Neural cell (in vitro differentiated cells): ENCODE data around the gene RIPPLY1. TPM values are rescaled to one million over a fixed set of nuclear protein-coding genes. Genes with fewer than 3 reads are reported as not detected.

Experiments
- H2AFZ ChIP-seq: fragments of 200-600, 300-800 bp; sonication (generic), shearing (Covaris generic); 2 replicates; pipeline ENCODE4 v1.6.0; 2014; ENCODE audit warnings: low read depth, mild to moderate bottlenecking, antibody characterized with exemption, low read length, moderate library complexity
- H3F3A ChIP-seq: fragments of 200-600 bp; shearing (Covaris generic); 2 replicates; pipeline ENCODE4 v1.6.1; 2016; ENCODE audit warnings: mild to moderate bottlenecking, moderate library complexity, mixed read lengths, antibody characterized with exemption, low read length; ENCODE audit not compliant: insufficient read depth, poor library complexity, severe bottlenecking
- H3K27ac ChIP-seq: fragments of 200-600, 300-800 bp; sonication (generic), shearing (Covaris generic); 2 replicates; pipeline ENCODE4 v1.5.1; 2014; ENCODE audit warnings: mild to moderate bottlenecking, low read length, moderate library complexity
- H3K27me3 ChIP-seq: fragments of 300-800, 200-600 bp; sonication (generic), shearing (Covaris generic); 2 replicates; pipeline ENCODE4 v1.6.0; 2014; ENCODE audit warnings: mild to moderate bottlenecking, low read depth, low read length, moderate library complexity; ENCODE audit not compliant: insufficient read depth
- H3K36me3 ChIP-seq: fragments of 300-800, 200-600 bp; sonication (generic), shearing (Covaris generic); 2 replicates; pipeline ENCODE4 v1.5.1; 2014; ENCODE audit warnings: mild to moderate bottlenecking, antibody characterized with exemption, low read length, moderate library complexity; ENCODE audit not compliant: insufficient read depth
- H3K4me2 ChIP-seq: fragments of 300-800, 200-600 bp; sonication (generic), shearing (Covaris generic); 2 replicates; pipeline ENCODE4 v1.6.0; 2014; ENCODE audit warnings: mild to moderate bottlenecking, low read length
- H3K4me3 ChIP-seq: fragments of 300-800, 200-600 bp; sonication (generic), shearing (Covaris generic); 2 replicates; pipeline ENCODE4 v1.5.1; 2014; ENCODE audit warnings: mild to moderate bottlenecking, low read length, moderate library complexity
- H3K79me2 ChIP-seq: fragments of 200-600 bp; shearing (Covaris generic); replicated peaks from 2 replicates; pipeline ENCODE4 v1.6.0; 2014; ENCODE audit warnings: mild to moderate bottlenecking, low read length, moderate library complexity; ENCODE audit not compliant: insufficient read depth
- H3K9ac ChIP-seq: fragments of 300-800, 200-600 bp; sonication (generic), shearing (Covaris generic); 2 replicates; pipeline ENCODE4 v1.6.1; 2016; ENCODE audit warnings: mild to moderate bottlenecking, low read length, mixed read lengths
- H3K9me2 ChIP-seq: fragments of 200-600 bp; shearing (Covaris generic); 2 replicates; pipeline ENCODE4 v1.6.1; 2016; ENCODE audit warnings: mild to moderate bottlenecking, low read length, mixed read lengths; ENCODE audit not compliant: insufficient read depth
- H3K9me3 ChIP-seq: fragments of 200-600, 300-800 bp; sonication (generic), shearing (Covaris generic); 2 replicates; pipeline ENCODE4 v1.6.1; 2016; ENCODE audit warnings: mild to moderate bottlenecking, mixed run types, low read length, moderate library complexity, mixed read lengths
- H4K20me1 ChIP-seq: fragments of 200-600 bp; shearing (Covaris generic); 2 replicates; pipeline ENCODE4 v1.6.1; 2016; ENCODE audit warnings: mild to moderate bottlenecking, mixed run types; ENCODE audit not compliant: insufficient read depth
- EP300 ChIP-seq: fragments of 450-650 bp; conservative IDR thresholded peaks from 2 replicates; pipeline ENCODE4 v1.6.1; 2014; ENCODE audit warnings: antibody characterized with exemption, mild to moderate bottlenecking, moderate library complexity; ENCODE audit not compliant: poor library complexity, severe bottlenecking
- EZH2 ChIP-seq: fragments of 200-600, 300-800 bp; shearing (Covaris generic), sonication (generic); IDR thresholded peaks from 2 replicates; pipeline ENCODE4 v1.6.1; 2014; ENCODE audit warnings: antibody characterized with exemption, low read length, borderline replicate concordance, mild to moderate bottlenecking; ENCODE audit not compliant: insufficient read depth, poor library complexity, severe bottlenecking
- MXI1 ChIP-seq: fragments of 450-650 bp; conservative IDR thresholded peaks from 2 replicates; pipeline ENCODE4 v1.6.1; 2014; ENCODE audit warnings: antibody characterized with exemption, mild to moderate bottlenecking; ENCODE audit not compliant: poor library complexity, severe bottlenecking
- POLR2AphosphoS5 ChIP-seq: IDR thresholded peaks from 2 replicates; pipeline ENCODE4 v1.6.1; 2012
- RAD21 ChIP-seq: fragments of 450-650 bp; conservative IDR thresholded peaks from 2 replicates; pipeline ENCODE4 v1.6.1; 2014; ENCODE audit warnings: antibody characterized with exemption, mild to moderate bottlenecking, moderate library complexity
- SMC3 ChIP-seq: fragments of 450-650 bp; conservative IDR thresholded peaks from 2 replicates; pipeline ENCODE4 v1.6.1; 2014; ENCODE audit warnings: antibody characterized with exemption, mild to moderate bottlenecking, moderate library complexity; ENCODE audit not compliant: poor library complexity
- TAF1 ChIP-seq: IDR thresholded peaks from 2 replicates; pipeline ENCODE4 v1.6.1; 2012; ENCODE audit warnings: low read depth
- polyA plus RNA-seq: library from polyadenylated mRNA; depleted of rRNA; stranded (reverse); fragments of >200 nt; gene quantifications from 2 replicates; pipeline ENCODE4 v1.2.3, GENCODE V29; 2014
- TF ChIP-seq, protein P1 (sequence below): IDR thresholded peaks from 2 replicates; pipeline ENCODE4 v1.6.1; 2012; ENCODE audit warnings: borderline replicate concordance
- TF ChIP-seq, protein P2 (sequence below): fragments of 450-650 bp; IDR thresholded peaks from 2 replicates; pipeline ENCODE4 v1.5.1; 2014; ENCODE audit warnings: antibody characterized with exemption, mild to moderate bottlenecking, moderate library complexity; ENCODE audit not compliant: poor library complexity, severe bottlenecking

RIPPLY1 gene
- polyA plus RNA-seq, 1 donor from 2014 or later, result 0.57 TPM

DNA sequence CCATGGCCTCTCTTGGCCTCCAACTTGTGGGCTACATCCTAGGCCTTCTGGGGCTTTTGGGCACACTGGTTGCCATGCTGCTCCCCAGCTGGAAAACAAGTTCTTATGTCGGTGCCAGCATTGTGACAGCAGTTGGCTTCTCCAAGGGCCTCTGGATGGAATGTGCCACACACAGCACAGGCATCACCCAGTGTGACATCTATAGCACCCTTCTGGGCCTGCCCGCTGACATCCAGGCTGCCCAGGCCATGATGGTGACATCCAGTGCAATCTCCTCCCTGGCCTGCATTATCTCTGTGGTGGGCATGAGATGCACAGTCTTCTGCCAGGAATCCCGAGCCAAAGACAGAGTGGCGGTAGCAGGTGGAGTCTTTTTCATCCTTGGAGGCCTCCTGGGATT lies 25.1 kb upstream of the RIPPLY1 start:
- Histone ChIP-seq H3K9me3 (no peaks in the 10 kb centered on the region), H3K4me2 (no peak overlapping the region), H3K4me3 (no peak overlapping the region), H3K27ac (no peak overlapping the region), H4K20me1 (no peaks in the 10 kb centered on the region), H3K36me3 (no peaks in the 10 kb centered on the region), H3K79me2 (no peaks in the 10 kb centered on the region), H2AFZ (no peak overlapping the region), H3F3A (no peaks in the 10 kb centered on the region), H3K9me2 (no peaks in the 10 kb centered on the region), H3K27me3 (no peaks in the 10 kb centered on the region), H3K9ac (no peak overlapping the region)
- no peak for TF ChIP-seq RAD21
- TF ChIP-seq, protein P1, sequence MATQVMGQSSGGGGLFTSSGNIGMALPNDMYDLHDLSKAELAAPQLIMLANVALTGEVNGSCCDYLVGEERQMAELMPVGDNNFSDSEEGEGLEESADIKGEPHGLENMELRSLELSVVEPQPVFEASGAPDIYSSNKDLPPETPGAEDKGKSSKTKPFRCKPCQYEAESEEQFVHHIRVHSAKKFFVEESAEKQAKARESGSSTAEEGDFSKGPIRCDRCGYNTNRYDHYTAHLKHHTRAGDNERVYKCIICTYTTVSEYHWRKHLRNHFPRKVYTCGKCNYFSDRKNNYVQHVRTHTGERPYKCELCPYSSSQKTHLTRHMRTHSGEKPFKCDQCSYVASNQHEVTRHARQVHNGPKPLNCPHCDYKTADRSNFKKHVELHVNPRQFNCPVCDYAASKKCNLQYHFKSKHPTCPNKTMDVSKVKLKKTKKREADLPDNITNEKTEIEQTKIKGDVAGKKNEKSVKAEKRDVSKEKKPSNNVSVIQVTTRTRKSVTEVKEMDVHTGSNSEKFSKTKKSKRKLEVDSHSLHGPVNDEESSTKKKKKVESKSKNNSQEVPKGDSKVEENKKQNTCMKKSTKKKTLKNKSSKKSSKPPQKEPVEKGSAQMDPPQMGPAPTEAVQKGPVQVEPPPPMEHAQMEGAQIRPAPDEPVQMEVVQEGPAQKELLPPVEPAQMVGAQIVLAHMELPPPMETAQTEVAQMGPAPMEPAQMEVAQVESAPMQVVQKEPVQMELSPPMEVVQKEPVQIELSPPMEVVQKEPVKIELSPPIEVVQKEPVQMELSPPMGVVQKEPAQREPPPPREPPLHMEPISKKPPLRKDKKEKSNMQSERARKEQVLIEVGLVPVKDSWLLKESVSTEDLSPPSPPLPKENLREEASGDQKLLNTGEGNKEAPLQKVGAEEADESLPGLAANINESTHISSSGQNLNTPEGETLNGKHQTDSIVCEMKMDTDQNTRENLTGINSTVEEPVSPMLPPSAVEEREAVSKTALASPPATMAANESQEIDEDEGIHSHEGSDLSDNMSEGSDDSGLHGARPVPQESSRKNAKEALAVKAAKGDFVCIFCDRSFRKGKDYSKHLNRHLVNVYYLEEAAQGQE, result no peak
- TF ChIP-seq EP300, result no peak
- TF ChIP-seq EZH2, result no peak
- TF ChIP-seq MXI1, result no peak
- TF ChIP-seq, protein P2, sequence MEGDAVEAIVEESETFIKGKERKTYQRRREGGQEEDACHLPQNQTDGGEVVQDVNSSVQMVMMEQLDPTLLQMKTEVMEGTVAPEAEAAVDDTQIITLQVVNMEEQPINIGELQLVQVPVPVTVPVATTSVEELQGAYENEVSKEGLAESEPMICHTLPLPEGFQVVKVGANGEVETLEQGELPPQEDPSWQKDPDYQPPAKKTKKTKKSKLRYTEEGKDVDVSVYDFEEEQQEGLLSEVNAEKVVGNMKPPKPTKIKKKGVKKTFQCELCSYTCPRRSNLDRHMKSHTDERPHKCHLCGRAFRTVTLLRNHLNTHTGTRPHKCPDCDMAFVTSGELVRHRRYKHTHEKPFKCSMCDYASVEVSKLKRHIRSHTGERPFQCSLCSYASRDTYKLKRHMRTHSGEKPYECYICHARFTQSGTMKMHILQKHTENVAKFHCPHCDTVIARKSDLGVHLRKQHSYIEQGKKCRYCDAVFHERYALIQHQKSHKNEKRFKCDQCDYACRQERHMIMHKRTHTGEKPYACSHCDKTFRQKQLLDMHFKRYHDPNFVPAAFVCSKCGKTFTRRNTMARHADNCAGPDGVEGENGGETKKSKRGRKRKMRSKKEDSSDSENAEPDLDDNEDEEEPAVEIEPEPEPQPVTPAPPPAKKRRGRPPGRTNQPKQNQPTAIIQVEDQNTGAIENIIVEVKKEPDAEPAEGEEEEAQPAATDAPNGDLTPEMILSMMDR, result no peak
- no peak for TF ChIP-seq TAF1
- no peak for TF ChIP-seq POLR2AphosphoS5

DNA sequence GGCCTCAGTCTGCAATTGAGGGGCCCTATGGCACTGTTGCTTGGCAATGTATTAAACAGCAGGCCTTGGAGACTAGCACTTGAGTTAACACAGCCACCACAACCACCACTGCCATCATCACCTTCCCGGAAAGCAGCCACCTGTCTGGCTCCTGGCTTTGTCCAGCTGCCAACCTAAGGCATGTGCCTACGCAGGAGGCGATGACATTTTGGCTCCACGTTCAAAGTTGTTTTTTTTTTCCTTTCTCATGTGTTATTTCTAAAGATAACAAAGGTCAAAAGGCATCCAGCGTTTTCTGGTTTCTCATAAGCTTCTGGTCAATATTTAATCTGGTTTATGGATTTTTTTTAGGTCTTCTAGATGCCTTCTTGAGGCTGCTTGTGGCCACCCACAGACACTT lies 24.6 kb upstream of the RIPPLY1 start:
- no peaks in the 10 kb centered on the region for H3K79me2 ChIP-seq
- H3K9me3 ChIP-seq, result no peaks in the 10 kb centered on the region
- TF ChIP-seq POLR2AphosphoS5 (no peak), RAD21 (no peak), TAF1 (no peak), SMC3 (no peak), MXI1 (no peak), EZH2 (no peak), EP300 (no peak)
- TF ChIP-seq, protein P2, result no peak
- TF ChIP-seq, protein P1, result no peak
- H3K4me3 ChIP-seq, result no peak overlapping the region
- no peaks in the 10 kb centered on the region for H3K36me3 ChIP-seq
- H4K20me1 ChIP-seq, result no peaks in the 10 kb centered on the region
- no peaks in the 10 kb centered on the region for H3K9me2 ChIP-seq
- no peak overlapping the region for H2AFZ ChIP-seq
- no peak overlapping the region for H3K27ac ChIP-seq
- H3F3A ChIP-seq, result no peaks in the 10 kb centered on the region
- no peaks in the 10 kb centered on the region for H3K27me3 ChIP-seq
- no peak overlapping the region for H3K9ac ChIP-seq
- H3K4me2 ChIP-seq, result no peak overlapping the region
